Activated T-cell treated with anti-CD3 and anti-CD28 coated beads for 24 hours (primary cell): ENCODE measurements around the gene BICRAL.
"Not testable (repeated sequence)": the region's sequence is repeated elsewhere in the genome, so short reads cannot be mapped to it uniquely, and the experiment has no call there.

Experiments
- DNase-seq: peaks from one replicate; pipeline ENCODE4 v3.0.0-alpha.2; 2020; ENCODE audit warnings: low read depth

The BICRAL gene

GRCh38 chr6:42791706-42792320 is 10.0 kb downstream of the BICRAL start:
- no peak for DNase-seq

GRCh38 chr6:42795651-42796050 is 13.8 kb downstream of the BICRAL start:
- no peak for DNase-seq

- no peak for DNase-seq
Measured at GRCh38 chr6:42796171-42796570, 14.3 kb downstream of the BICRAL start.

- DNase-seq = not testable (repeated sequence)
Measured at GRCh38 chr6:42797696-42798095, 15.8 kb downstream of the BICRAL start.

- DNase-seq = no peak
Measured at GRCh38 chr6:42805297-42805861, 23.5 kb downstream of the BICRAL start.

GRCh38 chr6:42806359-42806758 is 24.5 kb downstream of the BICRAL start:
- DNase-seq = not testable (repeated sequence)

- no peak for DNase-seq
Measured at GRCh38 chr6:42808492-42809483, 26.9 kb downstream of the BICRAL start.

GRCh38 chr6:42813074-42813645 is 31.3 kb downstream of the BICRAL start:
- DNase-seq = no peak

- no peak for DNase-seq
Measured at GRCh38 chr6:42813906-42814444, 32.1 kb downstream of the BICRAL start.

GRCh38 chr6:42815726-42816125 is 33.9 kb downstream of the BICRAL start:
- not testable (repeated sequence) for DNase-seq

GRCh38 chr6:42817907-42818306 is 36.1 kb downstream of the BICRAL start:
- DNase-seq = no peak

- no peak for DNase-seq
Measured at GRCh38 chr6:42818416-42818815, 36.6 kb downstream of the BICRAL start.

- DNase-seq = no peak
Measured at GRCh38 chr6:42818878-42819277, 37.0 kb downstream of the BICRAL start.

GRCh38 chr6:42819803-42820511 is 38.1 kb downstream of the BICRAL start:
- no peak for DNase-seq

GRCh38 chr6:42820512-42821340 is 38.9 kb downstream of the BICRAL start:
- no peak for DNase-seq

GRCh38 chr6:42821341-42821668 is 39.5 kb downstream of the BICRAL start:
- no peak for DNase-seq

GRCh38 chr6:42821846-42822245 is 40.0 kb downstream of the BICRAL start:
- DNase-seq = no peak

- DNase-seq = no peak
Measured at GRCh38 chr6:42829561-42830092, 47.8 kb downstream of the BICRAL start.

GRCh38 chr6:42831237-42831636 is 49.4 kb downstream of the BICRAL start:
- DNase-seq = no peak

GRCh38 chr6:42834056-42834455 is 52.2 kb downstream of the BICRAL start:
- DNase-seq = no peak
